Activated B cell treated with CpG ODN at 0.5 μM for 24 hours (primary cell): ENCODE results near the gene CCDC63. TPM values are rescaled to one million over a fixed set of nuclear protein-coding genes. Genes with fewer than 3 reads are reported as not detected.
"Not testable (repeated sequence)": the region's sequence is repeated elsewhere in the genome, so short reads cannot be mapped to it uniquely, and the experiment has no call there.

Source experiments
- ATAC-seq: fragments of 200-7000 bp; cut with Tn5 transposase; one replicate; pipeline ENCODE4 v1.10.0; 2021; ENCODE audit warnings: low read depth, mild to moderate bottlenecking, moderate library complexity
- CTCF ChIA-PET: fragments of 350-600 bp; sonication (Branson Sonifier 250); formaldehyde crosslinking; loops from one replicate; lab custom pipeline; 2021; ENCODE audit warnings: antibody characterized with exemption; lab: Charles Lee
- POLR2A ChIA-PET: fragments of 350-600 bp; sonication (Branson Sonifier 250); formaldehyde crosslinking; loops from one replicate; lab custom pipeline; 2021; ENCODE audit warnings: antibody characterized with exemption; lab: Charles Lee
- DNase-seq: peaks from one replicate; pipeline ENCODE4 v3.0.0; 2022
- H3K27ac Mint-ChIP-seq: one replicate; pipeline ENCODE4 v1.8.0; 2020; ENCODE audit warnings: mixed read lengths
- H3K27me3 Mint-ChIP-seq: one replicate; pipeline ENCODE4 v1.8.0; 2021; ENCODE audit warnings: mixed read lengths
- H3K36me3 Mint-ChIP-seq: one replicate; pipeline ENCODE4 v1.8.0; 2021; ENCODE audit warnings: low read depth, mixed read lengths
- H3K4me1 Mint-ChIP-seq: one replicate; pipeline ENCODE4 v1.8.0; 2021; ENCODE audit warnings: mixed read lengths
- H3K4me3 Mint-ChIP-seq: one replicate; pipeline ENCODE4 v1.8.0; 2020; ENCODE audit warnings: mild to moderate bottlenecking, mixed read lengths
- H3K9me3 Mint-ChIP-seq: one replicate; pipeline ENCODE4 v1.8.0; 2020; ENCODE audit warnings: mixed read lengths
- intact Hi-C: fragments of 100-400 bp; cut with micrococcal nuclease; formaldehyde crosslinking; loops from one replicate; pipeline ENCODE4 v1.15.1; 2024
- total RNA-seq: library from RNA; stranded (reverse); gene quantifications from 2 replicates; pipeline ENCODE4 v1.2.3, GENCODE V29; 2022
- TF ChIP-seq, protein P1 (sequence below): fragments of 200-600 bp; IDR thresholded peaks from one replicate; pipeline ENCODE4 v1.8.0; 2022; ENCODE audit warnings: antibody characterized with exemption, mild to moderate bottlenecking

Gene CCDC63
- total RNA-seq, 1 donor from 2014 or later: not detected

DNA sequence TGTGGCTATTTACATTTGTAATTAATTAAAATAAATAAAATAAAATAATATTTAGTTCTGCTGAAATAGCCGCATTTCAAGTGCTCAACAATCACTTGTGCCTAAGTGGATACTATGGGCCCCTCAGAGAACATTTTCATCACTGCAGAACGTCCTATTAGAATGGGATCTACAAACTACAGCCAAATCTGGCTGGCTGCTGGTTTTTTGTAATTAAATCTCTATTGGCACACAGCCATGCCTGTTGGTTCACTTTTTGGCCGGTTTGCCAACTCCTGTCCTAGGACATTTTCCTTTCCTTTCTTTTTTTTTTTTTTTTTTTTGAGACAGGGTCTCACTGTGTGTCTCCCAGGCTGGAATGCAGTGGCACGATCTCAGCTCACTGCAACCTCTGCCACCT lies 9.8 kb downstream of the CCDC63 start:
- POLR2A ChIA-PET: interaction anchor here (0.6 kb wide), 1 partner anchor 490 kb away, joined by 3 read pairs; no protein-coding TSS in a partner anchor

DNA sequence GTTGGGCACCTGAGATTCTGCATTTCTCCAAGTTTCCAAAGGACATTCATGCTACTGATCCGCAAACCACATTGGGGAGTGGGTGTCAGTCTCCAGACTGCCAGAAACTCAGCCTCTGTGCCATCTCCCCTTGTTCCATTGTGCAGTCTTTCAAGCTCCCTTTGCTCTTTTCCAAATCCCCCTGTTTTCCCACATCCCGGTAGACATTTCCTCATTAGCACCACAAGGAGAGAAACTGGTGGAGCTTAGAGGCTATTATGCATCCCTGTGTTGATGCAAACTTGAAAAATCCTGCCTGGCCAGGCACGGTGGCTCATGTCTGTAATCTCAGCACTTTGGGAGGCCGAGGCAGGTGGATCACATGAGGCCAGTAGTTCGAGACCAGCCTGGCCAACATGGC lies 10.7 kb downstream of the CCDC63 start:
- Mint-ChIP-seq H3K4me1 (peaks cover 8% of the 10 kb centered on the region), H3K27ac (no peak overlapping the region), H3K27me3 (peaks cover 11% of the 10 kb centered on the region), H3K9me3 (no peaks in the 10 kb centered on the region), H3K36me3 (no peaks in the 10 kb centered on the region), H3K4me3 (no peak overlapping the region)
- intact Hi-C loops: no loop called here
- POLR2A ChIA-PET: interaction anchor here (0.5 kb wide), 1 partner anchor 495 kb away, joined by 4 read pairs; no protein-coding TSS in a partner anchor
- DNase-seq (no peak), ATAC-seq (no peak)
- TF ChIP-seq, protein P1, sequence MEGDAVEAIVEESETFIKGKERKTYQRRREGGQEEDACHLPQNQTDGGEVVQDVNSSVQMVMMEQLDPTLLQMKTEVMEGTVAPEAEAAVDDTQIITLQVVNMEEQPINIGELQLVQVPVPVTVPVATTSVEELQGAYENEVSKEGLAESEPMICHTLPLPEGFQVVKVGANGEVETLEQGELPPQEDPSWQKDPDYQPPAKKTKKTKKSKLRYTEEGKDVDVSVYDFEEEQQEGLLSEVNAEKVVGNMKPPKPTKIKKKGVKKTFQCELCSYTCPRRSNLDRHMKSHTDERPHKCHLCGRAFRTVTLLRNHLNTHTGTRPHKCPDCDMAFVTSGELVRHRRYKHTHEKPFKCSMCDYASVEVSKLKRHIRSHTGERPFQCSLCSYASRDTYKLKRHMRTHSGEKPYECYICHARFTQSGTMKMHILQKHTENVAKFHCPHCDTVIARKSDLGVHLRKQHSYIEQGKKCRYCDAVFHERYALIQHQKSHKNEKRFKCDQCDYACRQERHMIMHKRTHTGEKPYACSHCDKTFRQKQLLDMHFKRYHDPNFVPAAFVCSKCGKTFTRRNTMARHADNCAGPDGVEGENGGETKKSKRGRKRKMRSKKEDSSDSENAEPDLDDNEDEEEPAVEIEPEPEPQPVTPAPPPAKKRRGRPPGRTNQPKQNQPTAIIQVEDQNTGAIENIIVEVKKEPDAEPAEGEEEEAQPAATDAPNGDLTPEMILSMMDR: no peak
- CTCF ChIA-PET: no interaction called here

More for the DNA sequence above, 9.8 kb downstream of the CCDC63 start:
- ATAC-seq: no peak
- Mint-ChIP-seq H3K4me3 (no peak overlapping the region), H3K27ac (no peak overlapping the region), H3K36me3 (no peaks in the 10 kb centered on the region), H3K9me3 (no peaks in the 10 kb centered on the region), H3K4me1 (peaks cover 8% of the 10 kb centered on the region), H3K27me3 (peaks cover 14% of the 10 kb centered on the region)
- intact Hi-C loops: no loop called here
- DNase-seq: no peak
- TF ChIP-seq, protein P1: no peak
- CTCF ChIA-PET: no interaction called here

DNA sequence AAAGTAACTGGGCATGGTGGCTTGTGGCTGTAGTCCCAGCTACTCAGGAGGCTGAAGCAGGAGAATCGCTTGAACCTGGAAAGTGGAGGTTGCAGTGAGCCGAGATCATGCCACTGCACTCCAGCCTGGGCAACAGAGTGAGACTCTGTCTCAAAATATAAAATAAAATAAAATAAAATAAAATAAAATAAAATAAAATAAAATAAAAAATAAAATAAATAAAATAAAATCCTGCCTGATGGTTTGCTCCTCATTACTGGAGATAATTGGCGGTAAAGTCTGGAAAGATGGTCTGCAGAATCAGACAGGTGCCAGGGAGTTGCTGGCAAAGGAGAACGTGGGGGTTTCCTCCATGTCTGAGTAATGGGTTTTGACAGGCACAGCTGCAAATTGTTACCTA lies 11.2 kb downstream of the CCDC63 start:
- ATAC-seq, H3K9me3 Mint-ChIP-seq, H3K4me3 Mint-ChIP-seq, CTCF ChIA-PET, H3K36me3 Mint-ChIP-seq, DNase-seq, H3K4me1 Mint-ChIP-seq, intact Hi-C loops, H3K27ac Mint-ChIP-seq: not testable (repeated sequence)
- POLR2A ChIA-PET: interaction anchor here (0.5 kb wide), 1 partner anchor 496 kb away, joined by 4 read pairs; no protein-coding TSS in a partner anchor
- H3K27me3 Mint-ChIP-seq: peaks cover 11% of the 10 kb centered on the region

DNA sequence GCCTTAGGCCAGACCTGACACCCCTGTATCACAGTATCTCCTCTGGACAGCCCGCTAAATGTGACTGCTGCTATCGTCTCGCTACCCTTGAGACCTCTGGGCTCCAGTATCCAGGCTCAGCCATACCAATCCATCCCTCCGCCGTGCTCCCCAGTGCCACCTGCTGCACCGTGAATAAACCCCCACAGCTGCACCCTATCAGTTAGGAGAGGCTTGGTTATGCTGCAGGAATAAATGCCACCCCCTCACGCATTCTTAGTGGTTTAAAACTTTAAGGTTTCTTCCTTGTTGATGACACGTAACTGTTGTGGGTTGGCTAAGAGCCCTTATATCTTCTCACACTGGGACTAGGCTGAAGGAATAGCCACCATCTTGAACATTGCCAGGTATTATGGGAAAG lies 12.1 kb downstream of the CCDC63 start:
- H3K9me3 Mint-ChIP-seq: no peaks in the 10 kb centered on the region
- H3K27me3 Mint-ChIP-seq: peaks cover 5% of the 10 kb centered on the region
- intact Hi-C loops: no loop called here
- no peak for ATAC-seq
- no peak for DNase-seq
- peaks cover 8% of the 10 kb centered on the region for H3K4me1 Mint-ChIP-seq
- POLR2A ChIA-PET: no interaction called here
- CTCF ChIA-PET: no interaction called here
- H3K27ac Mint-ChIP-seq: no peak overlapping the region
- H3K4me3 Mint-ChIP-seq: no peak overlapping the region
- TF ChIP-seq, protein P1: no peak
- H3K36me3 Mint-ChIP-seq: no peaks in the 10 kb centered on the region

DNA sequence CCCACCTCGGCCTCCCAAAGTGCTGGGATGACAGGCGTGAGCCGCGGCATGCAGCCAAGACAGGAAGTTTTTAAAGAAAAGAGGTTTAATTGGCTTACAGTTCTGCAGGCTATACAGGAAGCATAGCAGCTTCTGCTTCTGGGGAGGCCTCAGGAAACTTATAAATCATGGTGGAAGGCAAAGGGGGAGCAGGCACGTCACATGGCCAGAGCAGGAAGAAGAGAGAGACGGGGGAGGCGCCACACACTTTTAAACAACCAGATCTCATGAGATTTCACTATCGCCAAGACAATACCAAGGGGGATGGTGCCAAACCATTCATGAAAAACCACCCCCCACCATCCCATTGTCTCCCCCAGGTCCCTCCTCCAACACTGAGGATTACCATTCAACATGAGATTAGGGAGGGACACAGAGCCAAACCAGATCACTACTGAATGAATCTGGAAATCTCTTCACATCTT lies 14.1 kb downstream of the CCDC63 start:
- POLR2A ChIA-PET: interaction anchor here (0.6 kb wide), 1 partner anchor 762 kb away, joined by 3 read pairs; no protein-coding TSS in a partner anchor

More for the DNA sequence above, 14.1 kb downstream of the CCDC63 start:
- no peaks in the 10 kb centered on the region for H3K36me3 Mint-ChIP-seq
- no peaks in the 10 kb centered on the region for H3K9me3 Mint-ChIP-seq
- CTCF ChIA-PET: no interaction called here
- TF ChIP-seq, protein P1: no peak
- H3K27me3 Mint-ChIP-seq: peaks cover 5% of the 10 kb centered on the region
- peaks cover 8% of the 10 kb centered on the region for H3K4me1 Mint-ChIP-seq
- DNase-seq: no peak
- intact Hi-C loops: no loop called here
- no peak overlapping the region for H3K27ac Mint-ChIP-seq
- H3K4me3 Mint-ChIP-seq: no peak overlapping the region
- no peak for ATAC-seq
